Fibroblast of pulmonary artery (primary cell): ENCODE measurements around the gene SCAMP4.

Source experiments
- DNase-seq: peaks from one replicate; pipeline ENCODE4 v3.0.0-alpha.2; 2010; ENCODE audit warnings: low read depth
- H3K4me3 ChIP-seq: replicated peaks from 2 replicates; pipeline ENCODE4 v1.5.1; 2011; ENCODE audit warnings: low read depth, mild to moderate bottlenecking, control low read depth, low read length, moderate library complexity
- TF ChIP-seq, protein P1 (sequence below): IDR thresholded peaks from 2 replicates; pipeline ENCODE4 v1.5.1; 2011; ENCODE audit warnings: mild to moderate bottlenecking, control low read depth, low read length, inconsistent platforms; ENCODE audit errors: missing control alignments

Gene SCAMP4

DNA sequence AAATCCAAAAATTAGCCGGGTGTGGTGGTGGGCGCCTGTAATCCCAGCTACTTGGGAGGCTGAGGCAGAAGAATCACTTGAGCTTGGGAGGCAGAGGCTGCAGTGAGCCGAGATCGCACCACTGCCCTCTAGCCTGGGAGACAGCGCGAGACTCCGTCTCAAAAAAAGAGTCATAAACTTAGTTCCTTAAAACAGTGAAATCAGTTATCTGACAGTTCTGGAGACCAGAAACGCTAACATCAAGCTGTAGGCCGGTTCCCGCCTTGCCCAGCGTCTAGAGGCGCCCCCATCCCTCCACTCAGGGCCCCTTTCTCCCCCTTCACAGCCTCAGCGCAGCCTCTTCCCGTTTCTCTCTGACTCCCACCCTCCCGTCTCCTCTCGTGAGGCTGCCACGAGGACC lies 11.9 kb downstream of the SCAMP4 start:
- TF ChIP-seq, protein P1, sequence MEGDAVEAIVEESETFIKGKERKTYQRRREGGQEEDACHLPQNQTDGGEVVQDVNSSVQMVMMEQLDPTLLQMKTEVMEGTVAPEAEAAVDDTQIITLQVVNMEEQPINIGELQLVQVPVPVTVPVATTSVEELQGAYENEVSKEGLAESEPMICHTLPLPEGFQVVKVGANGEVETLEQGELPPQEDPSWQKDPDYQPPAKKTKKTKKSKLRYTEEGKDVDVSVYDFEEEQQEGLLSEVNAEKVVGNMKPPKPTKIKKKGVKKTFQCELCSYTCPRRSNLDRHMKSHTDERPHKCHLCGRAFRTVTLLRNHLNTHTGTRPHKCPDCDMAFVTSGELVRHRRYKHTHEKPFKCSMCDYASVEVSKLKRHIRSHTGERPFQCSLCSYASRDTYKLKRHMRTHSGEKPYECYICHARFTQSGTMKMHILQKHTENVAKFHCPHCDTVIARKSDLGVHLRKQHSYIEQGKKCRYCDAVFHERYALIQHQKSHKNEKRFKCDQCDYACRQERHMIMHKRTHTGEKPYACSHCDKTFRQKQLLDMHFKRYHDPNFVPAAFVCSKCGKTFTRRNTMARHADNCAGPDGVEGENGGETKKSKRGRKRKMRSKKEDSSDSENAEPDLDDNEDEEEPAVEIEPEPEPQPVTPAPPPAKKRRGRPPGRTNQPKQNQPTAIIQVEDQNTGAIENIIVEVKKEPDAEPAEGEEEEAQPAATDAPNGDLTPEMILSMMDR: no peak
- no peak overlapping the region for H3K4me3 ChIP-seq
- DNase-seq: no peak

DNA sequence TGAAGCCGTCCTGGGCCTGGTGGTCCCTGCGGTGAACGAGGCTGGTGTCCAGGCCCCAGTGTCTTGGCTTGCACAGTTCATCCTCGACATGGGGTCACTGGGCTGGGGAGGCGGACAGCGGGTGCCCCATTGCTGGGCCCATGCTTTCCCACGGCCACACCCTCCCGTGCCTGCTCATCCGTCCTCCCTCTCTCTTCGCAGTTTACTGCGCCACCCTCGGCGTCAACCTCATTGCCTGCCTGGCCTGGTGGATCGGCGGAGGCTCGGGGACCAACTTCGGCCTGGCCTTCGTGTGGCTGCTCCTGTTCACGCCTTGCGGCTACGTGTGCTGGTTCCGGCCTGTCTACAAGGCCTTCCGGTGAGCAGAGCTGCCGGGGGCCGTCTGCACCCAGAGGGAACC lies 12.7 kb downstream of the SCAMP4 start:
- no peak for DNase-seq
- H3K4me3 ChIP-seq: no peak overlapping the region
- TF ChIP-seq, protein P1: no peak

DNA sequence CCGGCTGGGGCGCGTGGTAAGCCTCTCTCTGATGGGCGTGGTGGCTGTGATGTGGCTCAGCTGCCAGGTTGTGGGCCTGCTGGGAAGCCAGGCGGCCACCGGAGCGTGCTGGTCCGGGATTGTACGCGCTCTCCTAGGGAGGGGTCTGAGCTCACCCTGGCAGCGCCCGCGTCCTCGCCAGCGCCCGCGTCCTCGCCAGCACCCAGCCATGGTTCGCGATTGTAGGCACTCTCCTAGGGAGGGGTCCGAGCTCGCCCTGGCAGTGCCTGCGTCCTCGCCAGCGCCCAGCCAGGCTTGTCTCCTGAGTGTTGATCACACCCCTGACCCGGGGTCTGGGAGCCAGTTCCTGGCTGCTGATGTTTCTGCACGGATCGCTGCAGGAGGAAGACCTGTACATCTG lies 13.8 kb downstream of the SCAMP4 start:
- TF ChIP-seq, protein P1: no peak
- H3K4me3 ChIP-seq: no peak overlapping the region
- DNase-seq: no peak

DNA sequence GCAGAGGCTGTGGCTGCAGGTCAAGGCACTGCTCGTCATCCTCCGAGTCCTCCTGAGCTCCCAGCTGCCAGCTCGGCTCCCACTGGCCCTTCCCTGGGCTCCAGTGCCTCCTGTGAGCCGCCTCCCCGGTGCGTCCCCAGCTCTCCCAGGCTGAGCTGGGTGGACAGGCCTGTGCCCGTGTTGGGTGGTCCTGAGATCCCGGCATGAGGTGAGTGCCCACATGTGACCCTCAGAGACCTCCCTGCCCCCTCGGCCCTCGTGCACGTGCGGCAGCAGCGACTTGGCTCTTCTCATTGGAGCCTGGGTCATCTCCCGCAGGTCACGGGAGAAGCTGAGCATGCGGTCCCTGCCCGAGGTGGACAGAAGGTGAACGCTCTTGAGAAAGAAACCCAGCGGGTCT lies 15.4 kb downstream of the SCAMP4 start:
- DNase-seq: no peak
- TF ChIP-seq, protein P1: no peak
- no peak overlapping the region for H3K4me3 ChIP-seq

DNA sequence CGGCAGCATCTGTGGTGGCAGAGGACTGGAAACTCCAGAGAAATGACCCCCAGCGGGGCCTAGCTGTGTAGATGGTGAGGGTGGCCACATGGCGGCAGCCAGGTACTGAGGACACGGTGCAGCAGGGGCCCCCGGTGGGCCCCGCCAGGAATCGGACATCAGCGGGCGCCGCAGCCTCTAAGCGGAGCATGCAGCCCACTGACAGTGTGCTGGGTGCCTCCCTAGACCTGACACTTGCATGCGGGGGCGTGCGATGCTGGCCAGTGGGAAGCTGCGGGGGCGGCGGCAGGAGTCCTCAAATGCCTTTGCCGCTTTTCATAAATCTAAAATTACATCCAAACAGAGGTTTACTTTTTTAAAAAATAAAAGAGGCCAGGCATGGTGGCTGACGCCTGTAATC lies 16.1 kb downstream of the SCAMP4 start:
- H3K4me3 ChIP-seq: no peak overlapping the region
- no peak for DNase-seq
- TF ChIP-seq, protein P1: no peak

DNA sequence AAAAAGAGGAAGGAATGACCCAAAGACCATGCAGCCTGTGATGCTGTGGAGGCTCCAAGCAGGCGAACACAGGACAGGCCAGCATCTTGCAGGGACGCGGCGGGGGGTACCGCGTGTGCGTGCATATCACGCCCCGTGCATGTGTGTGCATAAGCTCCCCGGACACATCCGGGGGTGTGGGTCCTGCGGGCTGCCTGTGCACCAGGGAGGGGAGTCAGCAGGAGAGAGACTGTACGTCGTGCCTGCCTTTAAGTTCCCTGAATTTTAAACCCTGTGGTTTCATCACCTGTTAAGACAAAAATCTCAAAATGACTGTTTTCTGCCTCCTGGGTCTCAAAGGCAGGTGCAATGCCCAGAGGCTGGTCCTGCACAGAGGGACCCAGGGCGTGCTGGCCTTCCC lies 16.6 kb downstream of the SCAMP4 start:
- TF ChIP-seq, protein P1: no peak
- no peak for DNase-seq
- no peak overlapping the region for H3K4me3 ChIP-seq

DNA sequence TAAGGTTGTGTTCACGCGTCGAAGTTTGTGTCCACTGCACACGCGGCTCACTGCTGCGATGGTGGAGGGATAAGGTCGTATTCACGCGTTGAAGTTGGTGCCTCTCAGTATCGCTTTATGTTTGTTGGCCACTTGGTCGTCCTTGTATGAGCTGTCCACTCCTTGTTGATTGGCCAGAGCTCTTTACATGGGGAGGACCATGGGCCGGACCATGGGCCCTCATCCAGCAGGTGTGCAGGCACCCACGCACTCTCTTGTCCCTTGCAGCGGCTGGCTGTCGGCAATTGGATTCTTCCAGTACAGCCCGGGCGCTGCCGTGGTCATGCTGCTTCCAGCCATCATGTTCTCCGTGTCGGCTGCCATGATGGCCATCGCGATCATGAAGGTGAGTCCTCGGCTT lies 17.6 kb downstream of the SCAMP4 start:
- TF ChIP-seq, protein P1: no peak
- no peak for DNase-seq
- no peak overlapping the region for H3K4me3 ChIP-seq
